HG02870 (cell line): ENCODE results near the gene MGAM2.

Experiments
- ATAC-seq: cut with Tn5 transposase; IDR thresholded peaks from one replicate; pipeline ENCODE4 v1.9.1; 2021; ENCODE audit warnings: mild to moderate bottlenecking, moderate library complexity; ENCODE audit not compliant: unreplicated experiment

MGAM2 gene

DNA sequence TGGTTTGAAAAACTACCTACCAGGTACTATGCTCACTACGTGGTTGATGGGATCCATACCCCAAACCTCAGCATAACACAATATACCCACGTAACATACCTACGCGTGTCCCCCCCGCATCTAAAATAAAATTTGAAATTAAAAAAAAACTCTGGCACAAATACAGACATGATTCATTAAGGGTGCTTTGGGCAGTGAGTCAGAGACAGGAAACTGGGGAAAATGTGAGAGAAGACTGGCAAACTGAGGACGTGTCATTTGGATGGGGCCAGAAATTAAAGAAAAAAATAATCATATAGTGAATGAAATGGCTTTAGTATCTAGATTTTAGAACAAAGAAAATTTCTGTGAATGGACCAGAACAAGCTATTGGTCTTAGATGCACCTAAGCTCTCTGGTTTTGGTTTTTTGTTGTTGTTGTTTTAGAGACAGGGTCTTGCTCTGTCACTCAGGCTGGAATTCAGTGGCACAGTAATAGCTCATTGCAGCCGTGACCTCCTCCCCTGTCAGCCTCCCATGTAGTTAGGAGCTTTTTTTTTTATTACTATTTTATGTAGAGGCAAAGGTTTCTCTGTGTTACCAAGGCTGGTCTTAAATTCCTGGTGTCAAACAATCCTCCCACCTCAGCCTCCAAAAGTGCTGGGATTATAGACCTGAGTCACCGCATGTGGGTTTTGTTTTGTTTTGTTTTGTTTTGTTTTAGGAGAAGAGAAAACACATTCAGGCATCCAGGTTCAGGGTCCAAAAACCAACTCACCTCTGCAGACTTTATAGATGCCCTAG is 152.3 kb downstream of the MGAM2 start:
- no peak for ATAC-seq
